ENCODE measurements around the gene SNCA. TPM values are rescaled to one million over a fixed set of nuclear protein-coding genes. Genes with fewer than 3 reads are reported as not detected.

The SNCA gene
- total RNA-seq, 4 donors from 2014 or later: 8.7 to 26.1 (median 19.2) TPM

DNA sequence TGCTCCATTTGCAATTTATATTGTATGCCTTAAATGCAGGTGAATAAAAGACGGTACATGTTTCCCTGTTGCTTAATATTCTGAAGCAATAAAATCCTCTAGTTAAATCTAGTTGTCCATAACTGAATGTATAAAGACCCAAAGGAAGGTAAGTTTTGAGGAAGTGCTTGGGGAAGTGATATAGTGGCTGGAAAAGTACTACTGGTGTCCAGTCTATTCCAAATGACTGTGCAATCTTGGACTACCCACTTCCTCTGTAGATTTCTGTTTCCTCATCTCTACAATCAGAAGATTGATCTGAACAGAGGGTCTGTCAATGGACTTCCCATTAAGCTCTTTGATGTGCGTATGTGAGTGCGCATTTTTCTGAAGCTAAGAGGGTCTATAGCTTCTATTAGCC lies 17.0 kb downstream of the SNCA start:
- no peak for ATAC-seq (ENCODE audit: low FRiP score)
- TF ChIP-seq, protein P1, sequence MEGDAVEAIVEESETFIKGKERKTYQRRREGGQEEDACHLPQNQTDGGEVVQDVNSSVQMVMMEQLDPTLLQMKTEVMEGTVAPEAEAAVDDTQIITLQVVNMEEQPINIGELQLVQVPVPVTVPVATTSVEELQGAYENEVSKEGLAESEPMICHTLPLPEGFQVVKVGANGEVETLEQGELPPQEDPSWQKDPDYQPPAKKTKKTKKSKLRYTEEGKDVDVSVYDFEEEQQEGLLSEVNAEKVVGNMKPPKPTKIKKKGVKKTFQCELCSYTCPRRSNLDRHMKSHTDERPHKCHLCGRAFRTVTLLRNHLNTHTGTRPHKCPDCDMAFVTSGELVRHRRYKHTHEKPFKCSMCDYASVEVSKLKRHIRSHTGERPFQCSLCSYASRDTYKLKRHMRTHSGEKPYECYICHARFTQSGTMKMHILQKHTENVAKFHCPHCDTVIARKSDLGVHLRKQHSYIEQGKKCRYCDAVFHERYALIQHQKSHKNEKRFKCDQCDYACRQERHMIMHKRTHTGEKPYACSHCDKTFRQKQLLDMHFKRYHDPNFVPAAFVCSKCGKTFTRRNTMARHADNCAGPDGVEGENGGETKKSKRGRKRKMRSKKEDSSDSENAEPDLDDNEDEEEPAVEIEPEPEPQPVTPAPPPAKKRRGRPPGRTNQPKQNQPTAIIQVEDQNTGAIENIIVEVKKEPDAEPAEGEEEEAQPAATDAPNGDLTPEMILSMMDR (IDR thresholded peaks at IDR 0.05): no peak
- DNase-seq (ENCODE audit: low spot score): no peak

GRCh38 chr4:89814362-89814761 lies 22.6 kb downstream of the SNCA start:
- ATAC-seq (ENCODE audit: low FRiP score) (no peak), DNase-seq (ENCODE audit: low spot score) (no peak)
- TF ChIP-seq, protein P1 (IDR thresholded peaks at IDR 0.05): no peak

DNA sequence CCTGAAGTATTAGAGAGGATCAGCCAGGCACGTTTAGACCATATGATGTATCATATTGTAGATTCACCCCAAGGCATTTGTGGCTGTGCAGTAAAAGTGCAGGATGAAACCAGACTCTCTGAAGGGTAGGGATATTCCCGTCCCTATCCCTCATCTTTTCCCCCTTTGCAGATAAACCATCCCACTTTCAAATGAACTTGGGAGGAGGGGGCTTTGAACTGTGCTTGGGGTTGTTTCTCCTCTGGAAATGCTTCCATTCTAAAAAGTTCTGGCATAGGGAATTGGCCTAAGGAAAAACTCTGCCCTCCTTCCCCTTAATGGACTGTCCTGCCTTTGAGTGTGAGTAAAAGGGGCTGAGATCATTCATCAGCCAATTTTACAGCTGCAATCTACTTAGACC lies 23.8 kb downstream of the SNCA start:
- DNase-seq (ENCODE audit: low spot score): no peak
- ATAC-seq (ENCODE audit: low FRiP score): no peak
- TF ChIP-seq, protein P1 (IDR thresholded peaks at IDR 0.05): no peak

DNA sequence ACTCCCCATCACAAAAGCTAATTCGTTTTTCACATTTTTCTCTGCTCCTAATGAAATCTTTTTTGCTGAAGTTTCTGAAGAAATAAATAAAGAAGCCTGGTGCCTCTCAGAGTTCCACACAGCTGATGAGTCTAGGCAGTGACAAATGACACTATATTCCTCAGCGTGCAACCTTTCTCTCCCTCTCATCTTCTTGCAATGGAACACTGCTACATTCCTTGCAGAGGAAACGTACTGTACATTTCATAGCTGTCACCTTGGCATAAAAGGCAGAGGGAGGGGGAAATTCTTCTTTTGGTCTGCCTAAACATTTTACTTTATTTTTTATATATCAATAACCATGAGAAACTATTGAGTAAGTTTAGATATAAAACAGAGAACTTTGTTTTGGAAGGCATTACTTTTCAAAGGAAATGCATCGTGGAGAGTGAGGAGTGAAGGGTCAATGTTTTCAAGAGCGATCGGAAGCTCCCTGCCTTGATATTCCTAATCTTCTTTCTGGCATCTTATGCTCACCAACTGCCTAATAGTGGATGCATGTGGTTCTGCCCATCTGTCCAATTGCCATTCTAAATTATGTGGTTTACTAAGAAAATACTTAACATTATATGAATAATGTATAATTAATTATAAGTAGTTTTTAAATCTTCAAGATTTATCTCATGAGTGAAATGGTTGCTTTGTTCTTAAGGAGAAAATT lies 29.4 kb downstream of the SNCA start:
- DNase-seq (ENCODE audit: low spot score): no peak
- no peak for ATAC-seq (ENCODE audit: low FRiP score)
- TF ChIP-seq, protein P1 (IDR thresholded peaks at IDR 0.05): no peak

GRCh38 chr4:89805297-89805696 lies 31.7 kb downstream of the SNCA start:
- no peak for DNase-seq (ENCODE audit: low spot score)
- ATAC-seq (ENCODE audit: low FRiP score): no peak
- TF ChIP-seq, protein P1 (IDR thresholded peaks at IDR 0.05): no peak

DNA sequence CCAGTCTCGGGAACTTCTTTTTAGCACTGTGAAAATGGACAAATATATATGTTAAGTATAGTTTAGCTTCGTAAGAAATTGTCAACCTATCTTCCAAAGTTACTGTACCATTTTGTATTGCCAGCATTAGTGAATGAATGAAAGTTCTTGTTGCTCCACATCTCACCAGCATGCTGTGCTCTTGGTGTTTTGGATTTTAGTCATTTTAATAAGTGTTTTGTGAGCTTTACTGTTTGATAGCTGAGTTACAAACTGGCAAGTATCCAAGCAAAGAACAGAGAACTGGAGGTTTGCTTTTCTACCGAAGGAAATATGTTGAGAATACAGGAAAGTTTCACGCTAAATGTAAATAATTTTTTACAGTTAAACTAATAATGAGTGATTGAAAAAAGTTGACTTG lies 33.0 kb downstream of the SNCA start:
- TF ChIP-seq, protein P1 (IDR thresholded peaks at IDR 0.05): no peak
- DNase-seq (ENCODE audit: low spot score) (no peak), ATAC-seq (ENCODE audit: low FRiP score) (no peak)

- ATAC-seq (ENCODE audit: low FRiP score): no peak
- TF ChIP-seq, protein P1 (IDR thresholded peaks at IDR 0.05): no peak
Measured at GRCh38 chr4:89803036-89803435, 33.9 kb downstream of the SNCA start.

More at GRCh38 chr4:89803036-89803435, 33.9 kb downstream of the SNCA start:
- no peak for DNase-seq (ENCODE audit: low spot score)
